BLaER1 treated with 17β-estradiol and CSF1 and Interleukin-3, amounts not matched to agents 10 nM and 100 nM (cell line): ENCODE data around the gene DOCK9.

Source experiments
- H3K27ac ChIP-seq, 11 experiments: shearing (Covaris generic); formaldehyde crosslinking; 2 replicates each; pipeline ENCODE4 v1.8.1; 2022
- H3K27me3 ChIP-seq, 11 experiments: shearing (Covaris generic); formaldehyde crosslinking; 2 replicates each; pipeline ENCODE4 v1.8.1; 2022
- H3K36me3 ChIP-seq, 11 experiments: shearing (Covaris generic); formaldehyde crosslinking; 2 replicates each; pipeline ENCODE4 v1.8.1; 2022
- H3K4me1 ChIP-seq, 10 experiments: shearing (Covaris generic); formaldehyde crosslinking; 2 replicates each; pipeline ENCODE4 v1.8.1; 2022
- H3K4me2 ChIP-seq, 11 experiments: shearing (Covaris generic); formaldehyde crosslinking; 2 replicates each; pipeline ENCODE4 v1.8.1; 2022
- H3K4me3 ChIP-seq, 10 experiments: shearing (Covaris generic); formaldehyde crosslinking; 2 replicates each; pipeline ENCODE4 v1.8.1; 2022
- H3K9ac ChIP-seq, 11 experiments: shearing (Covaris generic); formaldehyde crosslinking; 2 replicates each; pipeline ENCODE4 v1.8.1; 2022
- H3K9me3 ChIP-seq, 11 experiments: shearing (Covaris generic); formaldehyde crosslinking; replicated peaks in 1 of 11; 2 replicates each; pipeline ENCODE4 v1.8.1; 2022
- H4K20me1 ChIP-seq, 11 experiments: shearing (Covaris generic); formaldehyde crosslinking; 2 replicates each; pipeline ENCODE4 v1.8.1; 2022
- Cebpa-rat ChIP-seq, 11 experiments: shearing (Covaris generic); IDR thresholded peaks; 2 replicates each; pipeline ENCODE4 v1.8.1; 2022

The DOCK9 gene

GRCh38 chr13:98977568-98978265 lies at the start of gene DOCK9:
Gene DOCK9 (minus strand): TSS chr13:98978064. CDS start chr13:98977909, 155 bp downstream.
- H3K27ac ChIP-seq: peak within 1 kb of the TSS in 10 of 11 experiments; percentile 25 to 90 (median 80); a peak in 19 of 22 replicates
- H3K36me3 ChIP-seq: no peaks in the 10 kb centered on the region
- H3K4me1 ChIP-seq: peaks cover 64 to 81% (median 75%) of the 10 kb centered on the region in 10 experiments
- no peaks in the 10 kb centered on the region for H3K9me3 ChIP-seq
- no peak within 1 kb of the TSS for H3K4me3 ChIP-seq
- H3K27me3 ChIP-seq: no peaks in the 10 kb centered on the region; a peak in 1 of 22 replicates
- H3K4me2 ChIP-seq: peak within 1 kb of the TSS; percentile 74 to 92 (median 86); a peak in 21 of 22 replicates
- TF ChIP-seq Cebpa-rat (IDR thresholded peaks at IDR 0.05): no peak
- H4K20me1 ChIP-seq: no peaks in the 10 kb centered on the region
- H3K9ac ChIP-seq: peak within 1 kb of the TSS in 9 of 11 experiments; percentile 16 to 80 (median 70); a peak in 14 of 22 replicates

- Histone ChIP-seq H3K27me3 (0 out of 22 replicates have a peak, but pooled peaks cover 0 to 4% (median 0%) of the 10 kb centered on the region in 11 experiments), H4K20me1 (peaks cover 0 to 20% (median 0%) of the 10 kb centered on the region in 11 experiments; a peak in 2 of 22 replicates), H3K9ac (no peak overlapping the region), H3K36me3 (peaks cover 0 to 5% (median 0%) of the 10 kb centered on the region in 11 experiments; a peak in 2 of 22 replicates), H3K27ac (no peak overlapping the region), H3K4me1 (peaks cover 0 to 14% (median 0%) of the 10 kb centered on the region in 10 experiments; a peak in 2 of 20 replicates), H3K9me3 (peaks cover 0 to 16% (median 7%) of the 10 kb centered on the region in 11 experiments; a peak in 14 of 22 replicates), H3K4me2 (no peak overlapping the region), H3K4me3 (no peak overlapping the region)
- TF ChIP-seq Cebpa-rat (IDR thresholded peaks at IDR 0.05): no peak
Measured at GRCh38 chr13:99027260-99027659, 49.4 kb upstream of the DOCK9 start.

GRCh38 chr13:99022941-99023340 lies 45.1 kb upstream of the DOCK9 start:
- Histone ChIP-seq H3K36me3 (no peaks in the 10 kb centered on the region), H3K4me3 (no peak overlapping the region), H4K20me1 (peaks cover 0 to 14% (median 0%) of the 10 kb centered on the region in 11 experiments; a peak in 2 of 22 replicates), H3K4me2 (no peak overlapping the region), H3K9me3 (peaks cover 0 to 6% (median 0%) of the 10 kb centered on the region in 11 experiments; a peak in 3 of 22 replicates), H3K27ac (no peak overlapping the region), H3K27me3 (no peaks in the 10 kb centered on the region), H3K9ac (no peak overlapping the region), H3K4me1 (peaks cover 0 to 6% (median 0%) of the 10 kb centered on the region in 10 experiments; a peak in 1 of 20 replicates)
- TF ChIP-seq Cebpa-rat (IDR thresholded peaks at IDR 0.05): no peak

DNA sequence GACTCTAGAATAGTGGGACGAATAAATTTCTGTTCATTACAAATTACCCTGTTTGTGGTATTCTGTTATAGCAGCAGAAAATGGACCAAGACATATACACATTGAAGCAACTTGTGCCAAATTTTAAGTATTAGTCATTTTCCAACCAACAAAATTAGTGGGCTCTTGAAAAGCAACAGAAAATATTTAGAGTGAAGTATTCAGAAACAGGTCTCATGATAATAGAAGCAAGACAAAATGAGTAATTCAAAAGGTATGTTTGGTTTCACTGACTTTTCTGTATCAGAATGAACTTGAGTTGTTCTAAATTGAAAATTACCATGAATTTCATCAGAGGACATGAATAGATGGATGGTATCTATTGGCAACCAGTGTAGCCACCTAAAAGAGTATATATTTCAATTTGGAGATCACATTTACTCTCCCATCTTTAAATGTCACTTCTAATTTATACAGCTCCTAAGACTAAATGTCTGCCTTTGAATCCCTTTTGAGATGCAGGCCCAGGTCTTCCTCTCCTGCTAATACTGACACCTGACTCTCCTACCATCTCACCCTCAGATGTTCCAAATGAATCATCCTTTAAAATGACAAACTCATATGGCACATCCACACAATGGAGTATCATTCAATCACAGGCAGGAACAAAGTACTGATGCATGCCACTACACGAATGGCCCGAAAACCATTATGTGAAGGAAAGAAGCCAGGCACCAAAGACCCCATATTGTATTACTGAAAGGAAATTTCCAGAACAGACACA lies 40.7 kb upstream of the DOCK9 start:
- Histone ChIP-seq H3K9me3 (peaks cover 0 to 6% (median 0%) of the 10 kb centered on the region in 11 experiments; a peak in 2 of 22 replicates), H3K4me1 (peaks cover 0 to 14% (median 4%) of the 10 kb centered on the region in 10 experiments; a peak in 6 of 20 replicates), H3K36me3 (no peaks in the 10 kb centered on the region), H3K9ac (no peak overlapping the region), H3K4me2 (no peak overlapping the region), H3K4me3 (no peak overlapping the region), H4K20me1 (peaks cover 0 to 27% (median 0%) of the 10 kb centered on the region in 11 experiments; a peak in 3 of 22 replicates), H3K27ac (no peak overlapping the region), H3K27me3 (0 out of 22 replicates have a peak, but pooled peaks cover 0 to 10% (median 0%) of the 10 kb centered on the region in 11 experiments)
- no peak for TF ChIP-seq Cebpa-rat (IDR thresholded peaks at IDR 0.05)

DNA sequence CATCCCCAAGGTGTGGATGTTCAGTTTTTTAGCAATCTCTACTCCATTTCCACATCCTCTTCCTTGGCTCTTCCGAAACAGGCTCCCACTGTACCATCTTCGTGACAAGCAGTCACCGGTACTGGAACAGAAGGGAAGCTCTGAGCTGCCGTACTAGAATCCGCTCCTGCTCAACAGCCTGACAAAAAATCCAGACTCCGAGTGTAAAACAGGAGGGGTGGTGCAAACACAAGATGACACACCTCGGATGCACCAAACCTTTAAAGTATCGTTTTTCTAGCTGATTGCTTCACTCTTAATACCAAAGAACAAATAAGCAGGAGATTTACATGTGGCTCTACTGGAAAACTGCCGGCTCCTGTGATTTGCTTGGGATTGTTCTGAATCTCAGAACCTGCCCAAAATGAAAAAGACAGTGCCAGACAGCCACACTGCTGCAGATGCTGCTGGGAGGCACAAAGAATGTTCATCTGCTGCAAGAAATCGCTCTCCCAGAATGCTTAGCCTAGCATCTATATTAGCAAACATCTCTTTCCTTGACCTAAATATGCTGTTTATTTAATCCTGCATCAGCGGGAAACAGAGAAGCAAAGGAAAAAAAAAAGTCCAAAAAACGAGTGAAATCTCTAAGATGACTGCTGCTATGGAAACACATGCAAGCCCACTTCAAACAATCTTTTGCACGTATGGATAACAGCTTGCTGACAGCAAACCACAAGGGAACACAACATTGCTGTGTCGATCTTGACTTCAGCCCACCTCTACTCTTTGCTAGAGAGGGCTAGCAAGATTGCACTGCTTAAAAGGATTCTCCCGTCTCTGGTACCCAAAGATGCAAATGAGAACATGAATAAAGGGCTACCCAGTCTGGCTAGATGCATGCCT lies 38.0 kb upstream of the DOCK9 start:
- peak overlapping the region in 4 of 11 experiments; percentile 1 to 26 (median 10); a peak in 3 of 22 replicates for H3K4me2 ChIP-seq
- 0 out of 22 replicates have a peak, but pooled peaks of 1 of the 11 experiments have one; percentile 7 for TF ChIP-seq Cebpa-rat (IDR thresholded peaks at IDR 0.05)

GRCh38 chr13:99014522-99014921 lies 36.7 kb upstream of the DOCK9 start:
- H4K20me1 ChIP-seq: peaks cover 0 to 31% (median 0%) of the 10 kb centered on the region in 11 experiments; a peak in 3 of 22 replicates
- peaks cover 0 to 4% (median 0%) of the 10 kb centered on the region in 11 experiments; a peak in 2 of 22 replicates for H3K9me3 ChIP-seq
- H3K27me3 ChIP-seq: 0 out of 22 replicates have a peak, but pooled peaks cover 0 to 10% (median 0%) of the 10 kb centered on the region in 11 experiments
- no peak overlapping the region for H3K4me2 ChIP-seq
- peaks cover 0 to 14% (median 4%) of the 10 kb centered on the region in 10 experiments; a peak in 6 of 20 replicates for H3K4me1 ChIP-seq
- no peak overlapping the region for H3K4me3 ChIP-seq
- no peak overlapping the region for H3K9ac ChIP-seq
- H3K27ac ChIP-seq: no peak overlapping the region
- no peak for TF ChIP-seq Cebpa-rat (IDR thresholded peaks at IDR 0.05)
- no peaks in the 10 kb centered on the region for H3K36me3 ChIP-seq

More for the DNA sequence above, 38.0 kb upstream of the DOCK9 start:
- peaks cover 0 to 14% (median 4%) of the 10 kb centered on the region in 10 experiments; a peak in 6 of 20 replicates for H3K4me1 ChIP-seq
- no peak overlapping the region for H3K9ac ChIP-seq
- H3K27me3 ChIP-seq: 0 out of 22 replicates have a peak, but pooled peaks cover 0 to 10% (median 0%) of the 10 kb centered on the region in 11 experiments
- peaks cover 0 to 6% (median 0%) of the 10 kb centered on the region in 11 experiments; a peak in 2 of 22 replicates for H3K9me3 ChIP-seq
- peaks cover 0 to 31% (median 0%) of the 10 kb centered on the region in 11 experiments; a peak in 3 of 22 replicates for H4K20me1 ChIP-seq
- H3K36me3 ChIP-seq: no peaks in the 10 kb centered on the region
- no peak overlapping the region for H3K4me3 ChIP-seq
- H3K27ac ChIP-seq: no peak overlapping the region

- 0 out of 22 replicates have a peak, but pooled peaks cover 0 to 10% (median 0%) of the 10 kb centered on the region in 11 experiments for H3K27me3 ChIP-seq
- no peak overlapping the region for H3K4me3 ChIP-seq
- H3K9ac ChIP-seq: no peak overlapping the region
- H3K36me3 ChIP-seq: no peaks in the 10 kb centered on the region
- H3K27ac ChIP-seq: no peak overlapping the region
- H3K4me2 ChIP-seq: no peak overlapping the region
- no peak for TF ChIP-seq Cebpa-rat (IDR thresholded peaks at IDR 0.05)
- H4K20me1 ChIP-seq: peaks cover 0 to 31% (median 0%) of the 10 kb centered on the region in 11 experiments; a peak in 3 of 22 replicates
- H3K4me1 ChIP-seq: peaks cover 0 to 16% (median 5%) of the 10 kb centered on the region in 10 experiments; a peak in 11 of 20 replicates
- H3K9me3 ChIP-seq: no peaks in the 10 kb centered on the region
Measured at GRCh38 chr13:99013951-99014350, 36.1 kb upstream of the DOCK9 start.
